ENCODE measurements around the gene KRT71.

The KRT71 gene

DNA sequence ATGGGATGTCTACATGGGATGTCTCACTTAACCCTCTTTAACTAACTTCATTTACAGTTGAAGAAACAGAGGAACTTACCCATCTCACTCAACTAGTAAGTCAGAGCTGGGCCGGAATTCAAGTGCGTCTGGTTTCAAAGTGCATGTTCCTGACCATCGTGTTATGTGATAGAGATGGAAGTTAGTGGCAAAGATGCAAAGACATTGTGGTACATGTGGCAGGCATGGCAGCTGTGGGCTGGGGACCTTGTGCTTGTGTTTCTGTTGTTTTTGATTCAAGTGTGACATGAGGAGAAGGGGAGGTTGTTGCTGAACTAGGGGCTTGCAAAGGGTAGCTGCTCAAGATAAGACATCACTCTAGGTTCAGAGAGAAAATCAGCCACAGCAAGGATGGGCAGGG lies 23.0 kb upstream of the KRT71 start:
- no peak for DNase-seq (ENCODE audit: low read depth in 2 of 2)

- DNase-seq (ENCODE audit: low read depth in 2 of 2) = no peak
These were observed 22.3 kb upstream of the KRT71 start for GRCh38 chr12:52575256-52575655.

DNA sequence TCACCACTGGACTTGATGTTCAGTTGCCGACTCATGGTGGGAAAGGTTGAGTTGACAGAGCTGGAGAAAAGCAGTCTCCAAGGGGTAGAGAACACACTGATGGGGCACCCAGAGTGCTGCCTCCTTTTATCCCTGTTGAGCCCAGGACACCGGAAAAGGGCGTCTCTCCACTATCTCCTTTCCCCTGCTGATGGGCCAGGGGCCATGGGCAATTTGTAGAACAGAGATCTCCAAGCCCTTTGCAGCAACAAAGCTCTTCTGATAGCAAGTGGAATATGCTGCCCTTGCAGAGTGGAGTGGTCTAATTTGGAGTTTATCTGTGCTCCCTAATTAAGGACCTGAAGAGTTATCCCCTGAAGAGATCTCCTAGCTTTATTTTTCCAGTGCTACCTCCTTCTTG lies 20.8 kb upstream of the KRT71 start, which contains the start of gene KRT74:
KRT74 (minus strand) TSS at position 101 of the 400 bp plus-strand sequence; CDS start at position 35, 66 bp downstream.
- DNase-seq (ENCODE audit: low read depth in 2 of 2) = no peak

- no peak for DNase-seq (ENCODE audit: low read depth in 2 of 2)
These were observed 20.4 kb upstream of the KRT71 start for GRCh38 chr12:52573306-52573705.

- no peak for DNase-seq (ENCODE audit: low read depth in 2 of 2)
These were observed 17.6 kb upstream of the KRT71 start for GRCh38 chr12:52570511-52570910.

- no peak for DNase-seq (ENCODE audit: low read depth in 2 of 2)
These were observed 15.2 kb upstream of the KRT71 start for GRCh38 chr12:52568111-52568510.

GRCh38 chr12:52566847-52567291 lies 13.9 kb upstream of the KRT71 start:
- peak in 1 of 2 donors; percentile 1 for DNase-seq (ENCODE audit: low read depth in 2 of 2)

DNA sequence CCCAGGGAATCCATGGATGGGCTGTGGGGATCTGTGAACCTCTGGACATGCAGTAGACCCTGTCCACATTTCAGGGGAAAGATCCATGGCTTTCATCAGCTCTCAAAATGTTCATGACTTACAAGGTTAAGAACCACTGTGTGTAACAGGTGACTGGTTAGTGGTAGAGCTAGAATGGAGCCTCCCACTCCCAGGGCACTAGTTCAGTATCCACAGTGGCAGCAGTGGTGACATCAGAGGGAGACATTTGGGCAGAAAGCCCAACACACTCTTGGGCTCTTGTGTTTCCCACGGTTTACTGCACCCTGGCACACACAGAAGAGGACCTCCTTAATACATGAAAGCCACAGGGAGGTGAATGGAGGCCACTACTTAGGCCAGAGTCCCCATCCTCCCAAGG lies 11.6 kb upstream of the KRT71 start:
- DNase-seq (ENCODE audit: low read depth in 2 of 2) = no peak

DNA sequence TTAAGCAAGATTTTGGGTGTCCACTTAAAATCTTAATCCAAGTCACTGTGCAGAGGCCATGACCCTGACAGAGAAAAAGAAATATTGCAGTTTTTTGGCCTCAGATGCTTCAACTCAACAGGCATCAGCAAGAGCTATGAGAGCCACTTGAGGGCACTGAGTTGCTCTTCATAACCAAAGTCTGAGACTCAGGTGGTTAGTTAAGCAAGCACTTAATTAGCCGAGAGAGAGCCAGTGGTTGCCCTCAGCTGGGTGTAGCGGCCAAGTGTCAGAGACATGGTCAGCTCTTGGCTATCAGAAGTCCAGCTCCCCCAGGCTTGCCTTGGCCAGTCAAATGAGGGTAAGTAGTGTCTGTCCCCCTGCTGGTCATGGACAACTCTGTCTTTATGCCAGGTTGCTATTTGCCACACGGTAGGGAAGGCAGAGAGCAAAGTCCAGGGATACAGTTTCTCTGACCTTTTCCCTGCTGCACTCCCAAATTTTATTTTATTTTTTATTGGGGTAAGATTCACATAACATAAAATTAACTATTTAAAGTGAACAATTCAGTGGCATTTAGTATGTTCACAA lies 9.0 kb upstream of the KRT71 start:
- DNase-seq (ENCODE audit: low read depth in 2 of 2) = no peak

DNA sequence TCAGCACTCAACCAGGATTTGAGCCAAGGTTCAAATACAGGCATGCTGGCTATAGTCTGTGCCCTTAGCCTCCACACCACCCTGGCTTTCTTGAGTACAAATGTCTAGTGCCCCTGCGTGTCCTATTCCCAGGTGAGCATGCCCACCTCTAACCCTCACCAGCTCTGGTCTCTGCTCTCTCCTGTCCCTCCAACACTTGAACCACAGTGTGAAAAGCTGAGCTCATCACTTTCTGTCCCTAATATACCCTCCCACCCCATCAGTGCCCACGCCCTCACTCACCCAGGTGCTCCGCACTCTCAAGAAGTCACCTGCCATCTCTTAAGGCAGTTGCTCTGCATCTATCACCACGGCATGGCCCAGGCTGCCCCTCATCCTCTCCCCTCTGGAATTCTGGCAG lies 7.0 kb upstream of the KRT71 start:
- no peak for DNase-seq (ENCODE audit: low read depth in 2 of 2)

GRCh38 chr12:52558781-52559445 lies 6.0 kb upstream of the KRT71 start:
- DNase-seq (ENCODE audit: low read depth in 2 of 2) = no peak

GRCh38 chr12:52557476-52557875 lies 4.5 kb upstream of the KRT71 start:
- DNase-seq (ENCODE audit: low read depth in 2 of 2) = no peak

GRCh38 chr12:52555577-52555976 lies 2.6 kb upstream of the KRT71 start:
- no peak for DNase-seq (ENCODE audit: low read depth in 2 of 2)

GRCh38 chr12:52552055-52552454 lies 890 bp downstream of the KRT71 start:
- no peak for DNase-seq (ENCODE audit: low read depth in 2 of 2)

- DNase-seq (ENCODE audit: low read depth in 2 of 2) = no peak
These were observed 1.6 kb downstream of the KRT71 start for GRCh38 chr12:52551216-52551865.

- no peak for DNase-seq (ENCODE audit: low read depth in 2 of 2)
These were observed 6.8 kb downstream of the KRT71 start for GRCh38 chr12:52546126-52546525.

DNA sequence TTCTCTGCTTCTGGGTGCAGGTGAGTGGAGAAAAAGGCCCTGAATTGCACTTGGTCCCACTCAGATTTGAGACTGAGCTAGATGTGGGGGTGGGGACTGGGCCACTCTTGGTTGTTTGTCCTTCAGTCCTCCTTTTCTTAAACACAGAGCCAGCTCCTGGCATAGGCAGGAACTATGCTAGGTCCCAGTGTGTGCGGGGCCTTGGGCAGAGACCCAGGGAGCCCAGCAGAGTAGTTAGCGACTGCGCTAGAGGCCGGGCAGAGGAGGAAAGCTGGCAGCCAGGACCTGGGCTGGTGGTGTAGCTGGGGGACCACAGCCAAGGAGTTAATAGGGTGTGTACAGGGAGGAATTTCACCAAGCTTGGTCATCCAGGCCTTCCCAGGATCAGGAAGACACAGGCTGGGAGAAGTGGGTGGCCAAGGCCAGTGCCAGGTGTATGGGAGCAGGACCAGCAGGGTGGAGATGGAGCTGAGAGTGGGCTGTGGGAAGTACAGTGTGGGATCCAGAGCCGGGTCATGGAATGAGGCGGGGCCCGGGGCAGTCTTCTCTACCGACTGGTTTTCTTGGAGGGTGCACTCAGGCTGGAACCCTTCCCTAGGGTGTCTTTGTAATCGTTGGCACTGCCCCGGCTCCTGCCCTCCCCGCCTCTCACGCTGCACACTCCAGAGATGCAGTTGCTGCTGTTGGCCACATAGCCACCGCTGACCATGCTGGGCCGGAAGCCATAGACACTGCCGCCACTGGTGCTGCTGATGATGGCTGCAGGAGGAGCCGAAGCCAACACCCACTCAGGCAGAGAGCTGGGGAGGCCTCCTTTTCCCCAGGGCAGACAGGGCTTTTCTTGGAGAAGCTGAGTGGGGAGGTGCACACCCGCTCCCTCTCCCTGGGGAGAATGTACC lies 8.7 kb downstream of the KRT71 start:
- no peak for DNase-seq (ENCODE audit: low read depth in 2 of 2)

GRCh38 chr12:52542785-52543318 lies 10.1 kb downstream of the KRT71 start:
- DNase-seq (ENCODE audit: low read depth in 2 of 2) = no peak

DNA sequence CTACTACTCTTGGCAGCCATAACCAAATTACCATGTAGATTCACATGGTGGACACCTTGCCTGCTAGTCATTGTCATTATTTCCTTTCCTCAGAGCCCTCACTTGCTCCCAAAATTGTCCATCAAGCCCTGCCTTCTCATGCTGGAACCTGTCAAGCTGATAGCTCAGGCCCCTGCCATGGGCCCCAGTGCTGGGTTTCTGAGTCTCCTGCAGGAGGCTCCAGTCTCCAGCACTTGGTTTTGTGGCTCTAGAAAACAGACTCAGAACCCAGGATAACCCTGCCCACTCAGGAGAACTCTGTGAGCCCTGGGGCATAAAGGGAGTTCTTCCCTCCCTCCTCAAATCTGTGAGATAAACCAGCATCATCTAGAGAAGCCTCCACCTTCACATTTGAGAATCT lies 10.8 kb downstream of the KRT71 start:
- DNase-seq (ENCODE audit: low read depth in 2 of 2) = no peak

DNA sequence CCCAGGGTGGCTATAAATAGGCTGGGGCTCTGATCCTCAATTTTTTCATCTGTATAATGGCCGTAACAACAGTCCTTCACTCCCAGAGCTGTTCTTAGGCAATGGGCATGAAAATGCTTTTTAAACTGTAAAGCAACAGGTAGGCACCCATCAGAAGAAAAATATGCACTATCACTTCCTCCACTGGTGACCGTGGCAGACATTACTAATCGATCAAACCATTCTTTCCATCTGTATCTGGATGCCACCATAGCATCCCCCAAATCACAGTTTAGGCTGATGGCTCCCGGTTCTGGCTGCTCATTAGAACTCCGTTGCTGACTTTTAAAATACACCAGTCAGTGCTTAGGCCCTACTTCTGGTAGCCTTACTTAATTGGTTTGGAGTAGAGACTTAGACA lies 11.2 kb downstream of the KRT71 start:
- no peak for DNase-seq (ENCODE audit: low read depth in 2 of 2)

DNA sequence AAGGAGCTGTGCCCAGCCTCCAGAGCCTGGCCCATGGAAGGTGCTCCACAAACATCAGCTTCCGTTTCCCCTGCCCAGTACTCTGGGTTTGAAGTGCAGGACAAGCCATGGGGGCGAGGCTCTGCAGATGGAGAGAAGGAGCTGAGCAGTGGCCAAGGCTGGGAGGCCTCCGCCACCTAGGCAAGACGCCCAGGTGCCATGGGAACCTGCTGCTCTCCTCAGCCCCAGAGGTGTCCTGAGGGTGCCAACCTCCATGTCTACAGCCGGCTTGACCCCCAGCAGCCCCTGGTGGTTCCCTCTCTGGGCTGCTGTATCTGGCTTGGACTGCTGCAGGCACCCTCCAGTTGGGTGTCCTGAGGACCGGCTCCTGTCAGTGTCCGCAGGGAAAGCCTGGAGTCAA lies 12.4 kb downstream of the KRT71 start:
- no peak for DNase-seq (ENCODE audit: low read depth in 2 of 2)

DNA sequence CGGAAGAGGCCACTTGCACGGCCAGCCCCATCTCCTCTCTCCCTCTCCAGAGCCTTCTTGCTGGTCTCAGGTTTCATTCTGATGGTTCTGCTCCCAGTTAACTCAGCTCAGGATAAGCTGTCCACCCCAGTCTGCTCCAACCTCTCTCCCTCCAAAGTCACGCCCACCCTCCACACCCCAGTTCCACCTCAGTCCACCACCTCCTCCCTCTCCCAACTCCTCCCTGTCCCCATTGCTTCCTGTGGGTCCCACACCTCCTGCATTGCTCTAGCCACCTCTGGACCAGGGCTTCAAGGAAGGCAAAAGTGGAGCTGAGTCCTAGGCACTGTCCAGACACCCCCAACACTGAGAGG lies 13.1 kb downstream of the KRT71 start:
- DNase-seq (ENCODE audit: low read depth in 2 of 2) = no peak

Measured in stimulated activated CD8-positive, alpha-beta memory T cell treated with anti-CD3 and anti-CD28 coated beads, Interleukin-15, amount 100 ng/mL, for 48 hours (primary cell).